GM10266 (cell line): ENCODE measurements around the gene AKAP1.

ENCODE experiments used
- DNase-seq: peaks from one replicate; pipeline ENCODE4 v3.0.0; 2012; ENCODE audit errors: extremely low spot score
- CTCF ChIP-seq: IDR thresholded peaks from 2 replicates; pipeline ENCODE4 v1.5.1; 2012; ENCODE audit warnings: mild to moderate bottlenecking, low read depth; ENCODE audit not compliant: control insufficient read depth, insufficient read depth; ENCODE audit errors: missing control alignments

Gene AKAP1

GRCh38 chr17:57160624-57161023, 75.6 kb downstream of the AKAP1 start:
- no peak for TF ChIP-seq CTCF
- no peak for DNase-seq

GRCh38 chr17:57164814-57165213, 79.8 kb downstream of the AKAP1 start:
- DNase-seq, result no peak
- no peak for TF ChIP-seq CTCF

DNA sequence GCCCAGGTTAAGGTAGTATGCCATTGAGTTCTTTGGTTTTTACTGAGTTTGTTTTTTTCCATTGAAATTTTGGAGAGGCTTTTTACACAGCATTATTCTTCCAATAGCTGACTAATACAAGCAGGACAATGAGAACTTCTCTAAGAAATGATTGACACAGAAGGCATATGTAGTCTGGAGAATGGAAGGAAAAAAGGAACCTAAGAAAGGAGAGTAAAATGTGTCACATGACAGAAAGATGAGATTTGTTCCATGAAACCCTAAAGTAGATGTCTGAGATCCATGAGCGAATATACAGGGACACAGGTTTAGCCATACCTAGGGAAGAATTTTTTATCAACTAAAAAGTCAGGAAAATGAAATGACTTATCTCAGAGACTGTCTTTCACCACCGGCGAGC, 80.7 kb downstream of the AKAP1 start:
- TF ChIP-seq CTCF, result no peak
- DNase-seq, result no peak

DNA sequence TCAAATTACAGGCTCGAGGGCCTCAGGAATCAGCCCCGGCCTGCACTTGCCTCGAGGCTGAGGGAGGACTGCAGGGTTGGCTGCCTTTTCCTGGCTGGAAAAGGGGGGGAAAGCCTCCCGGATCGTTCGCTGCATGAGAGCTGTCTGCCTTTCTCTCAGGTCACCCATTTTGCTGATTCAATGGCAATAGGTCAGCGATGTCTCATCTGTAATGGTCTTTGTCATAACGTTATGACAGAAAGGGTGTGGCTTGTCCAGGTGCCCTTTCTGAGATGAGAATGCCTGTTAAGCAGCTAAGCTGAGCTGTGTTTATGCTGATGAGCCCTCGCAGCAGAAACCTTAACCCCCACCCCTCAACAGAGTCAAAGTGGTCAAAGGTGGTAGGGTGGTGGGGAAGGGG, 81.8 kb downstream of the AKAP1 start:
- TF ChIP-seq CTCF, result no peak
- DNase-seq, result no peak

DNA sequence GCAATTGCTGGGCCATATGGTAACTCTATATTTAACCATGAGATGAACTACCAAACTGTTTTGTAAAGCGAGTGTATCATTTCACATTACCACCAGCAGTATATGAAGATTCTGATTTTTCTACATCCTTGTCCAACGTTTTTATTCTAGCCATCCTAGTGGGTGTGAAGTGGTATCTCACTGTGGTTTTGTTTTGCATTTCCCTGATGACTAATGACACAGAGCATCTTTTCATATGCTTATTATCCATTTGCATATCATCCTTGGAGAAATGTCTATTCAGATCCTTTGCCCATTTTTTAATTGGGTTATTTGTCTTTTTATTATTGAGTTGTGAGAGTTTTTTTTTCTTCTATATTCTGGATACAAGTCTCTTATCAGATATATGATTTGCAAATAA, 83.6 kb downstream of the AKAP1 start:
- TF ChIP-seq CTCF, result no peak
- no peak for DNase-seq

GRCh38 chr17:57170866-57171265, 85.8 kb downstream of the AKAP1 start:
- no peak for TF ChIP-seq CTCF
- no peak for DNase-seq
